Thyroid gland (tissue), 4 donors: Measurements from ENCODE around the gene PRDX5.

ENCODE experiments used
- POLR2A ChIP-seq, 2 donors: fragments of 450-650 bp; IDR thresholded peaks; one replicate each; pipeline ENCODE4 v1.6.1; 2017; ENCODE audit warnings: antibody characterized with exemption in 2 of 2, mild to moderate bottlenecking in 2 of 2, moderate library complexity in 1 of 2
- TF ChIP-seq, protein P1 (sequence below), 6 experiments: fragments of 200-600 bp in 3 of 6; fragments of 450-650 bp in 3 of 6; sonication (generic) in 3 of 6; IDR thresholded peaks; one replicate each; pipeline ENCODE4 v1.5.1; 2016 to 2019; ENCODE audit warnings: antibody characterized with exemption in 6 of 6, mild to moderate bottlenecking in 2 of 6, inconsistent platforms in 1 of 6, moderate library complexity in 1 of 6

GRCh38 chr11:64367931-64368672, 50.2 kb downstream of the PRDX5 start:
- TF ChIP-seq, protein P1, sequence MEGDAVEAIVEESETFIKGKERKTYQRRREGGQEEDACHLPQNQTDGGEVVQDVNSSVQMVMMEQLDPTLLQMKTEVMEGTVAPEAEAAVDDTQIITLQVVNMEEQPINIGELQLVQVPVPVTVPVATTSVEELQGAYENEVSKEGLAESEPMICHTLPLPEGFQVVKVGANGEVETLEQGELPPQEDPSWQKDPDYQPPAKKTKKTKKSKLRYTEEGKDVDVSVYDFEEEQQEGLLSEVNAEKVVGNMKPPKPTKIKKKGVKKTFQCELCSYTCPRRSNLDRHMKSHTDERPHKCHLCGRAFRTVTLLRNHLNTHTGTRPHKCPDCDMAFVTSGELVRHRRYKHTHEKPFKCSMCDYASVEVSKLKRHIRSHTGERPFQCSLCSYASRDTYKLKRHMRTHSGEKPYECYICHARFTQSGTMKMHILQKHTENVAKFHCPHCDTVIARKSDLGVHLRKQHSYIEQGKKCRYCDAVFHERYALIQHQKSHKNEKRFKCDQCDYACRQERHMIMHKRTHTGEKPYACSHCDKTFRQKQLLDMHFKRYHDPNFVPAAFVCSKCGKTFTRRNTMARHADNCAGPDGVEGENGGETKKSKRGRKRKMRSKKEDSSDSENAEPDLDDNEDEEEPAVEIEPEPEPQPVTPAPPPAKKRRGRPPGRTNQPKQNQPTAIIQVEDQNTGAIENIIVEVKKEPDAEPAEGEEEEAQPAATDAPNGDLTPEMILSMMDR (IDR thresholded peaks at IDR 0.05): no peak
- TF ChIP-seq POLR2A (IDR thresholded peaks at IDR 0.05): no peak
